ENCODE results near the gene ATXN2L.

DNA sequence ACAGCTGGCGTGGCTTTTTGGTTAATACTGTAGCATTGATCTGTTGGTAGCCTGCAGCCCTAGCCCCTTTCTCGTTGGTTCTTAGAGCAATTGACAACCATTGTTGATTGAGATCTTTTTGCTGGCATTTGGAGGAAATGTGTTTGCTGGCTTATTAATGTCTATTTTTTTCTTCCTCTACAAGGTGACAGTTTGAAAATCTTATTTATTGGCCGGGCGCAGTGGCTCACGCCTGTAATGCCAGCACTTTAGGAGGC is 1.8 kb downstream of the ATXN2L start:
- no peak for TF ChIP-seq CTCF (IDR thresholded peaks at IDR 0.05)
- TF ChIP-seq POLR2A (IDR thresholded peaks at IDR 0.05): no peak
